IPS-20b (cell line): ENCODE results near the gene ZNF608.

Experiments
- H3K27ac ChIP-seq: one replicate; pipeline ENCODE4 v1.5.1; 2013; ENCODE audit warnings: low read length
- H3K27me3 ChIP-seq: 2 replicates; pipeline ENCODE4 v1.6.1; 2013; ENCODE audit warnings: mild to moderate bottlenecking, low read length, inconsistent platforms; ENCODE audit not compliant: insufficient read depth
- H3K36me3 ChIP-seq: 2 replicates; pipeline ENCODE4 v1.6.1; 2013; ENCODE audit warnings: low read depth, mild to moderate bottlenecking, inconsistent platforms, low read length, moderate library complexity; ENCODE audit not compliant: insufficient read depth
- H3K4me1 ChIP-seq: 2 replicates; pipeline ENCODE4 v1.6.1; 2013; ENCODE audit warnings: mild to moderate bottlenecking, control low read depth, inconsistent platforms, low read length, moderate library complexity; ENCODE audit not compliant: insufficient read depth
- H3K4me3 ChIP-seq: 2 replicates; pipeline ENCODE4 v1.5.1; 2013; ENCODE audit warnings: mild to moderate bottlenecking, low read length, inconsistent platforms
- H3K9ac ChIP-seq: 2 replicates; pipeline ENCODE4 v1.6.1; 2013; ENCODE audit warnings: low read depth, mild to moderate bottlenecking, inconsistent platforms, low read length, moderate library complexity
- H3K9me3 ChIP-seq: 2 replicates; pipeline ENCODE4 v1.6.1; 2013; ENCODE audit warnings: mild to moderate bottlenecking, low read depth, low read length, inconsistent platforms; ENCODE audit not compliant: insufficient read depth

The ZNF608 gene

GRCh38 chr5:124732428-124733328, 13.8 kb downstream of the ZNF608 start:
- Histone ChIP-seq H3K9ac (peak overlapping the region; percentile 59), H3K27ac (peak overlapping the region; percentile 52), H3K4me1 (peaks cover 65% of the 10 kb centered on the region), H3K4me3 (peak overlapping the region; percentile 34; the same call in 1 of the 2 replicates), H3K36me3 (no peaks in the 10 kb centered on the region), H3K27me3 (no peaks in the 10 kb centered on the region), H3K9me3 (no peaks in the 10 kb centered on the region)

GRCh38 chr5:124730381-124730780, 16.1 kb downstream of the ZNF608 start:
- H3K27ac ChIP-seq: no peak overlapping the region
- H3K36me3 ChIP-seq: no peaks in the 10 kb centered on the region
- H3K9ac ChIP-seq: no peak overlapping the region
- peaks cover 43% of the 10 kb centered on the region for H3K4me1 ChIP-seq
- H3K9me3 ChIP-seq: no peaks in the 10 kb centered on the region
- no peaks in the 10 kb centered on the region for H3K27me3 ChIP-seq
- H3K4me3 ChIP-seq: no peak overlapping the region

GRCh38 chr5:124729720-124730359, 16.6 kb downstream of the ZNF608 start:
- no peak overlapping the region for H3K4me3 ChIP-seq
- H3K27me3 ChIP-seq: no peaks in the 10 kb centered on the region
- H3K9ac ChIP-seq: no peak overlapping the region
- no peaks in the 10 kb centered on the region for H3K36me3 ChIP-seq
- peaks cover 38% of the 10 kb centered on the region for H3K4me1 ChIP-seq
- H3K27ac ChIP-seq: no peak overlapping the region
- H3K9me3 ChIP-seq: no peaks in the 10 kb centered on the region

GRCh38 chr5:124728968-124729332, 17.5 kb downstream of the ZNF608 start:
- Histone ChIP-seq H3K27me3 (no peaks in the 10 kb centered on the region), H3K9me3 (no peaks in the 10 kb centered on the region), H3K4me1 (peaks cover 29% of the 10 kb centered on the region), H3K27ac (no peak overlapping the region), H3K9ac (no peak overlapping the region), H3K36me3 (no peaks in the 10 kb centered on the region), H3K4me3 (no peak overlapping the region)

GRCh38 chr5:124728331-124728967, 18.0 kb downstream of the ZNF608 start:
- H3K4me1 ChIP-seq: peaks cover 24% of the 10 kb centered on the region
- H3K9ac ChIP-seq: no peak overlapping the region
- no peaks in the 10 kb centered on the region for H3K9me3 ChIP-seq
- H3K4me3 ChIP-seq: no peak overlapping the region
- H3K36me3 ChIP-seq: no peaks in the 10 kb centered on the region
- H3K27me3 ChIP-seq: no peaks in the 10 kb centered on the region
- no peak overlapping the region for H3K27ac ChIP-seq

- H3K9ac ChIP-seq: no peak overlapping the region
- no peaks in the 10 kb centered on the region for H3K27me3 ChIP-seq
- no peaks in the 10 kb centered on the region for H3K9me3 ChIP-seq
- no peaks in the 10 kb centered on the region for H3K36me3 ChIP-seq
- H3K4me1 ChIP-seq: peaks cover 13% of the 10 kb centered on the region
- H3K27ac ChIP-seq: no peak overlapping the region
- H3K4me3 ChIP-seq: no peak overlapping the region
These were observed 19.6 kb downstream of the ZNF608 start for GRCh38 chr5:124726631-124727362.

GRCh38 chr5:124725622-124726258, 20.7 kb downstream of the ZNF608 start:
- Histone ChIP-seq H3K4me1 (peaks cover 13% of the 10 kb centered on the region), H3K9ac (no peak overlapping the region), H3K36me3 (no peaks in the 10 kb centered on the region), H3K9me3 (no peaks in the 10 kb centered on the region), H3K27ac (no peak overlapping the region), H3K27me3 (no peaks in the 10 kb centered on the region), H3K4me3 (no peak overlapping the region)

- Histone ChIP-seq H3K27me3 (no peaks in the 10 kb centered on the region), H3K27ac (no peak overlapping the region), H3K9ac (no peak overlapping the region), H3K36me3 (no peaks in the 10 kb centered on the region), H3K9me3 (no peaks in the 10 kb centered on the region), H3K4me1 (peaks cover 13% of the 10 kb centered on the region), H3K4me3 (no peak overlapping the region)
These were observed 21.4 kb downstream of the ZNF608 start for GRCh38 chr5:124725040-124725434.

GRCh38 chr5:124724357-124725039, 21.9 kb downstream of the ZNF608 start:
- no peak overlapping the region for H3K9ac ChIP-seq
- no peak overlapping the region for H3K4me3 ChIP-seq
- H3K4me1 ChIP-seq: peaks cover 18% of the 10 kb centered on the region; the same call in 1 of the 2 replicates

GRCh38 chr5:124721229-124721735, 25.2 kb downstream of the ZNF608 start:
- Histone ChIP-seq H3K36me3 (no peaks in the 10 kb centered on the region; the same call in 1 of the 2 replicates), H3K9ac (no peak overlapping the region), H3K27me3 (no peaks in the 10 kb centered on the region), H3K4me1 (peaks cover 22% of the 10 kb centered on the region; the same call in 1 of the 2 replicates), H3K4me3 (no peak overlapping the region), H3K9me3 (no peaks in the 10 kb centered on the region), H3K27ac (no peak overlapping the region)

More at GRCh38 chr5:124724357-124725039, 21.9 kb downstream of the ZNF608 start:
- no peaks in the 10 kb centered on the region for H3K36me3 ChIP-seq
- no peaks in the 10 kb centered on the region for H3K9me3 ChIP-seq
- H3K27ac ChIP-seq: no peak overlapping the region
- no peaks in the 10 kb centered on the region for H3K27me3 ChIP-seq
